Epidermal melanocyte (primary cell): ENCODE results near the gene CTBP2.
A peak's percentile ranks its signal among the peaks of the same experiment; 100 is the strongest.
"Not testable (repeated sequence)": the region's sequence is repeated elsewhere in the genome, so short reads cannot be mapped to it uniquely, and the experiment has no call there.

Experiments used
- DNase-seq: peaks from one replicate; pipeline ENCODE4 v3.0.0; 2011; ENCODE audit warnings: low spot score; ENCODE audit not compliant: insufficient read length

CTBP2 gene

DNA sequence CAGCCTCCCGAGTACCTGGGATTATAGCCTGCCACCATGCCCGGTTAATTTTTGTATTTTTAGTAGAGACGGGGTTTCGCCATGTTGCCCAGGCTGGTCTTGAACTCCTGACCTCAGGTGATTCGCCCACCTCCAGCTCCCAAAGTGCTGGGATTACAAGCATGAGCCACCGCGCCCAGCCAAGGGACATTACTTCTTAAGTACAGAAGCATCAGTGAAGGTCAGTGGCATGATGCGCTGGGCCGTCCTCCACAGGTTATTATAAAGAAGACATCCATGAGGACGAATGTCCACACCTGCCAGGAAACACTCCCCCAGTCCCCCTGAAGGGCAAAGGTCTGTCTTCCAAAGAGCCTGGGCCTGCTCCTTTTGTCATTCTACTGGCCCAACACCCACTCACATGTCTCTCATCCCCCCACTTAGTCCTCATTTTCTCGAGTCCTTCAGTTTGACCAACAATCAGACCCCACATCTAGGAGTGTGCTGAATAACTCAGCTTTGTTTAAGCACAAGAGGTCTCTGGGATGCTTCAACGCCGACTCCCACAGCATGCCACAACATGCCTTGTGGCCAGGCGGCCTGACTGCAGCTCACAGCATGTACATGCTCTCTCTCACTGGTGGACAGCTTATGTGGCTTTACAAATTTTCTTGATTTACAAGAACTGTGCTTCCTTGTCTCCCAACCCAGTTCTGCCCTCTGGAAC, 73.0 kb downstream of the CTBP2 start:
- DNase-seq: no peak

DNA sequence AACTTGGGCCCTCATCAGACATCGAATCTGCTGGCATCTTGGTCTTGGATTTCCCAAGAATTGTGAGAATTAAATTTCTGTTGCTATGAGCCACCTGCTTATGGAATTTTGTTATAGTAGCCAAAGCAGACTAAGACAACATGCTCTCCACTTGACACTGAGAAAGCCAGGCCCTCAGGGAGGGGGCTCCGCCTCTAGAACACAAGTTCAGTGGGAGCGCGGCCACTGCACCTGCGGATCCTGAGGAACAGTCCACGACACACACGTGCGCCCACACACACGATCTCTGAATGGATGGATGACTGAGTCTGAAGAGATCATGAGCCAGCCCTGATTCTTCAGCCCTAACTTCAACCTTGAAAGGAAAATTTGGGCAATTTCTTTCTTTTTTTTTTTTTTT, 73.7 kb downstream of the CTBP2 start:
- no peak for DNase-seq

DNA sequence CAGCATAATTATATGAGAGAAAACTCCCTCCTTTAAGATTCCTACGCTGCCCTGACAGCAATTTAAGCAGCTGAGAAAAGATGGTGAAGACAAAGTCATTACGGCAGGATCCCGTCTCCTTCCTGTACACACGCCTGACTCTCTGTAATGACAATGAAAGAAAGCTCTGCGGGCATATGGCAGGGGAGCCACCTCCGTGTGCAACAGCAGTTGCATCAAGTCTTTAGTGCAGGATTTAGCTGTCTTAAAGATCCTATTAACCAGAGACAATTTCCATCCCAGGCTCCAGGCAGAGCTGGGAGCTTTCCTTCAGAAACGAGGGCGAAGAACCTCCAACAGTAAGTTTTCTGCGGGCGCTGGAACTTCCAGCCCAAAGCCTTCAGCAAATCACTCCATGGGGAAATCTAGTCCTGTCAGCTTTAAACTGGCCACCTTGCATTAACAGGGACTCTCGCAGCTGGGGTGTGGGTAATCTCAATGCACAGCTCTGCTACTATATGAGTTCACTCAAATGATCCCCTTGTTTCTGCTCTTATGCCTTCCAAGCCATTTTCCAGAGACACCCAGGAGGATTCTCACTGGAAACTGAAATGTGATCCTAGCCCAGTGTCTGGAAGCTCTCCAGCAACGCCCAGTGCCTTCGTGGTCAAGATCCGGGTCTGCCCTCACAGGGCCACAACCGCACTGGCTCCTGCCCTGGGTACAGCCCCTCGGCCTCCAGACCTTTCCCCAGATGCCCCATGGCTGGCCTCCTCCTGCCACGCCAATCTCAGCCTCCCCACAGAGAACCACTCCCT, 74.9 kb downstream of the CTBP2 start:
- DNase-seq: no peak

DNA sequence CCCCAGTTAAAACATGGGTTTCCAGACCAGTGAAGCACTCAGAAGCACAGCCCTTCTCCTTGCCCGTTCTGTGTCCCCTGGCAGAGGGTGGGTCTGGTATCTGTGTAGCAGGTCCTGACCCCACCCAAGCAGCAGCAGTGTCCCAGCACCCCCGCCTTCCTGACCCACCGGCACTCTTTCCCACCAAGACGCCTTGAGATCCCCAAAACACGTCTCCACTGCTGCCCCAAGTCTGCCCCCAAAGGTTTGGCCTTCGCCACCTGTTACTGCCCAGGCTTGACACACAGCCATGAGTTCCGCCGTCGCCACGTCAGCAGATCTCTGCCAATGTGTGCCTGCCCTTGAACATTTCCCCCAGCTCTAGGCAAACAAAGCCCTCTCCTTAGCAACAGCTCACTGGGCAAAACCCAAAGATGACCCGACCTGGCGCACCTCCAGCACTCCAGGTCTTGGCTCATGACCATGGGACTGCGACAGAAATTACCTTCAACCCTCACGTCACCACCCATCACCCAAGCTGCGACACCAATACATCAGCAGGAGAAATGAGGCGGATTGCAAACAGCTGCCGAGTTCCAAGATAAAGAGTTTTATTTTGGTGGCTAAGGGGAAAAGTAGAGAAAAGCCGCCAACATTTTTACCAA, 75.6 kb downstream of the CTBP2 start:
- no peak for DNase-seq

DNA sequence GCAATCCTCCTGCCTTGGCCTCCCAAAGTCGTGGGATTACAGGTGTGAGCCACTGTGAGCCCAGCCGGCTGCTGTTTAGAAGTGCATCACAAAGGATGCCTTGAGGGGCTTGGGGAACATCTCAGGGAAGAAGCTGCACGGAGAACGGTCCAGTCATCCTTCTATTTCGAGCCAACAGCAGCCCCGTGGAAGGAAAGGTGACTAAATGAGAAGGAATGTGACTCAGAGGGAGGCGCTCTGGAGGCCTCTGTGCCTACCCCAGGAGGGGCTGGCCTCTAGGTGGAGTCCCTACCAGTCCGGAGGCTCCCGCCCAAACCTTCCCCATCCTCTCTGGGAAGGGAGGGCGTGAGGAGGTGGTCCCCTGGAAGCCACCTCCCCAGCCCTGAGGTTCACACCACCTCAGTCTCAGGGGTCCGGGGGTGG, 76.2 kb downstream of the CTBP2 start:
- no peak for DNase-seq

DNA sequence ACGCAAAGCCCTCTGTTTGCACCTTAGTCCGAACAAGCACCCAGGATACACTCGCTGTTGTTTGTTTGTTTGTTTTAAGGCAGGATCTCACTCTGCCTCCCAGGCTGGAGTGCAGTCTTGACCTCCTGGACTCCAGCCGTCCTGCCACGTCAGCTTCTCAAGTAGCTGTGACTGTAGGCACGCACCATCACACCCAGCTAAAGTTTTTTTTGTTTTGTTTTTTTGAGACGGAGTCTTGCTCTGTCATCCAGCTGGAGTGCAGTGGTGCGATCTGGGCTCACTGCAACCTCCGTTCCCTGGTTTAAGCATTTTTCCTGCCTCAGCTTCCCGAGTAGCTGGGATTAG, 76.8 kb downstream of the CTBP2 start:
- DNase-seq: no peak

DNA sequence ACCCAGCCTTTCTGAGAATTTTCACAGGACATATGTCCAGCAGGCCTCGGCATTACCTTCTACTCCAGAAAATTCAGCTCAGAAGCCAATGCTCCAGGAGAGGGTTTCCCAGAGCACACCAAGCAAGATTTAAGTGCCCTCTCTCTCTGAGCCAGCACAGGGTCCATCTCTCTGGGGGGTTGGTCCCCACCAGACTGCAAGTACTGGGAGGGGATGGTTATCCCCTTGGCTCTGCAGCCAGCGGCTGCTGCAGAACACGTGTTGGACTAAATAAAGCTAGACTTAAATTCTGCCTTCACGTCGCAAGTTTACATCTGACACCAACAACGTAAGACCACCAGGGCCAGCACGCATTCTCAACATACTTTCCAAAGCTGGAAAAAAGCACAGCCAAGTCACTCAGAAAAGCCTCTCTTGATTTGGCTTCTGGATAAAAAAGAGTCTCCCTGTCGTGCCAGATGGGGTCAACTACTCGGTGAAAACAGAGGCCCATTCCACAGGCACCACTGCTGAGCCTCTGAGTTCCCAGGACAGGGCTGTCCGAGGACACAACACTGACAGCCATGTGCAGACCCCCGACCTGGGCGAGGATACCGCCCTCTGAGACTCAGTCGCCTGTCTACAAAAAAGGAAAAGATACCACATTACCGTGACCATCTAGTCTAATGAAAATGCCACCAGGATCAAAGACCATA, 77.3 kb downstream of the CTBP2 start:
- DNase-seq: no peak

DNA sequence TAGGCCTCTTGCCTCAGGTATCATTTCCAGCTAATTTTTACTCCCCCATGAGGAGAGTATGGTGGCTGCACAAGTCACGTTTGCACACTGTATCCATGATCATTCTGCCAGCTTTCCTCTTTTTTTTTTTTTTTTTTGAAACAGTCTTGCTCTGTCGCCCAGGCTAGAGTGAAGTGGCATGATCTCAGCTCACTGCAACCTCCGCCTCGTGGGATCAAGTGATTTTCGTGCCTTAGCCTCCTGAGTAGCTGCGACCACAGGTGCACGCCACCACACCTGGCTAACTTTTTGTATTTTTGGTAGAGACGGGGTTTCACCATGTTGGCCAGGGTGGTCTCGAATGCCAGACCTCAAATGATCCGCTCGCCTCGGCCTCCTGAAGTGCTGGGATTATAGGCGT, 77.9 kb downstream of the CTBP2 start:
- DNase-seq: not testable (repeated sequence)

DNA sequence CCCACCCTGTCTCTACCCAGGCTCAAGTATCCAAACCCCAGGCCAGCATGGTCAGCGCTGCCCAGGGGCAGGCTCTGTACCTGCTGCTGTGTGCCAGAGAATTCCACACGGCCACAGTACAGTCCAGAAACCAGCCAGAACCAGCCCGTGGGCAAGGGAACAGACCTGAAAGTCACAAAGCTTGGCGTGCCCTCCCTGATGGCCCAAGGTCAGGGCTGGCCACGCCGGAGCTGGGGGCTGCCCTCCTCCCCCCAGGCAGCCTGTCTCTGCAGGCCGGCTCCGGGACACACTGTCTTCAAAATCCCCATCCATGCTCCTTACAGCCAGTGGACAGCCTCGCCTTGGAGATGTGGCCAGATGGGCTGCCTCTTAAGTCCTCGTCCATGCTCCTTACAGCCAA, 78.4 kb downstream of the CTBP2 start:
- no peak for DNase-seq

DNA sequence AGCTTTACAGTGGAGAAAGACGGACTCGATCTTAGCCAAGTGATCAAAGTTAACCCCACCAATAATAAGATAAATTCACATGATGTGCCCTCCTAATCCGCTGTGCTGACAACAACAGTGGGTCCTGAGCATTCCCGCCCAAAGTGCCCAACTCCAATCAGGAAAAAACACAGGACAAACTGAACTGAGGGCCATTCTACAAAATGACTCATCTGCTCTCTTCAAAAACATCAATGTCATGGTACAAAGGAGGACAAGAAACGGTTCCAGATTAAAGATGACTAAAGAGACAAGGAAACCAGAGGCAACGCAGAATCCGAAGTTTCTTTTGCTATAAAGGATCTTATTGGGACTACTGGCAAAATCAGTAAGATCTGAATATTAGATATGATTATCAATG, 79.4 kb downstream of the CTBP2 start:
- no peak for DNase-seq

DNA sequence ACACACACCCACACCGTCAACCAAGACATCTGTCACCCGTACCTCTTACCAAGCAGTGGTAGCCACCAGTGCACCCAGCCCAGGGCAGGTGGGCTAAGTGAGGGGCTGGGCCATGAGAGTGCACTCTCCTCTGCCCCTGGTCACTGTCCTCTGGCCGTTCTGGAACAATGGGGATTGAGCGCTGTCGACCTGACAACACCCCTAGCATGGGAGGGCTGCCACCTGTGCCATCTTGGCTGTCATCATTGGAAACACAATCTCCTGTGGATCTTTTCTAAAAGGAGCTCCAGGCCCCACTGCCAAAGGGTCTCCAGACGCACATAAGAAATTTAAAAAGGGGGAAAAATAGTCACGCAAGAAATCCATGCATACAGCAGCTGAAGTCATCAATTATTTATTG, 80.1 kb downstream of the CTBP2 start:
- no peak for DNase-seq

DNA sequence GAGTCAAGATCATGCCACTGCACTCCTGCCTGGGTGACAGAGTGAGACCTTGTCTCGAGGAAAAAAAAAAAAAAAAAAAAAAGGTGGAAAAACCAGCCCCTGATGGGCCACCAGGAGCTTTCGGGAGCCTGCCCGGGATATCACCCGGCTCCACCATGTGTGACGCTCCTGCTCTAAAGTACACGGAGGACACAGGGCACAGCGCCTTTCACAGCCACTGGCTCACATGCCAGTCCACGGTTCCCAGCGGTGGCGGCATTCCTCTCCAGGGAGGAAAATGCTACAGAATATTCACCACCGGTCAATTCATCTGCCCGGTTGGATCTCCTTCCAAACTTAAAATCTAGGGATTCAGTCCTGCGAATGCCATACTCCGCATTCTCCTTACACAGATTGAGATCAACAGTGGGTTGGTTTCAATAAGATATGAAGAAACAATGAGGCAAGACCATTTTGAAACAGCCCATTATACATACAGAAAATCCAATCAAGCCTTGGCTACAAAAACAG, 81.2 kb downstream of the CTBP2 start:
- DNase-seq: no peak

DNA sequence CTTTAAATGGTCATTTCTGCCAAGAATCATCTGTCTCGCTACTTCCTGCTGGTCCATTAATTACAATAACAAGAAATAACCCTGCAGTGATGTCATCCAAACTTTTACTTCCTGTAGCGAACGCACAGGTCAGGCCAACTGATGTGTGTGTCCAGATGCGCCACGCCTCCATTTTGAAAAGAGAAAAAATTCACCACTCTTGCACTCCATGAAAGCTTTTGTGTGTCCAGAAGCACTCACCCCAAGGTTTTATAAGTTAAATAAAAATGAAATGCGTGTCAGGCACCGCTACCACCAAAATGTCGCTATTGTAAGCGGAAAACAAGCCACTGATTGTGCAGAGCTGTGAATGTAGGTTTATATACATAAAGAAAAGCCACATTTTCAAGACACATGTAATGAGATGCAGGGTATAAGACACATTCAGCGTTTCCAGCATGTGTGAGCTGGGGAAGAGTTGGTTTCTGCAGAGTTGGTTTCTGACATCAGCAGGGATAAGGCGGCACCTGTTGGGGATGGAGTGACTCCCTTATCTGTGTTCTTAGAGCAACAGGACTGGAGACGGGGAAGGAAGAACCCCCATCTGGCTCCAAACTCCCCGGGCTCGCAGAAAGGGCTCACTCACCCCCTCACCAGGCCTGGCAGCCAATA, 83.3 kb downstream of the CTBP2 start:
- DNase-seq: peak; percentile 66

DNA sequence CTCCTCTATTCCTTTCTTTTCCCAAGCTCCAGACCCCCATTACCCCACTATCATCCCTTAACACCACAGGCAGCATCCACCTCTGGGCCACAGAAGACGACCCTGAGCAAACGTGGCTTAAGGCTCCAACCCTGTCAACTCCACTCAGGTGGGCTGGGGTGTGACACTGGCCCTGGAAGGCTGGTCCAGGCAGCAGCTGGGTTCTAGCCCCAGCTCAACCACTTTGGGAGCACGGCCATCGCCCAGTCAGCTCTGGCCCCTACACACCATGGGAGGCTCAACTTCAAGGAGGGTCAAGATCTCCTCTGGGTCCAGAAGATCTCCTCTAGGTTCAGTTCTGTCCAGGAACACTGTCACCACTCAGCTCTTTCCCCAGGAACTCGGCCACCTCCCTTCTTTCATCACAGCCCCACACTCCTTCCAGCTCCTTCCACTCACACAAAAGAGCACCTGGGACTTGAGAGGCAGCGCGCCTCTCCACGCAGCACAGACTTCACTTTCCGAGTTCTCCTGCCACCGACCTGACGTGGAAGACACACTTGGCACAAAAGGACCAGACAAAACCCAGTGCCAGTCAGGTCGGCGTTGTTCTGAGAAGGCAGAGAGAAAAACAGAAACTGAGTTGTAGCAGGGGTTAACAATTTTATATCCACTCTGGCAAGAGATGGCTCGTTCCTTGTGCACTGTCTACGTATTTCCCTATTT, 84.1 kb downstream of the CTBP2 start:
- no peak for DNase-seq

DNA sequence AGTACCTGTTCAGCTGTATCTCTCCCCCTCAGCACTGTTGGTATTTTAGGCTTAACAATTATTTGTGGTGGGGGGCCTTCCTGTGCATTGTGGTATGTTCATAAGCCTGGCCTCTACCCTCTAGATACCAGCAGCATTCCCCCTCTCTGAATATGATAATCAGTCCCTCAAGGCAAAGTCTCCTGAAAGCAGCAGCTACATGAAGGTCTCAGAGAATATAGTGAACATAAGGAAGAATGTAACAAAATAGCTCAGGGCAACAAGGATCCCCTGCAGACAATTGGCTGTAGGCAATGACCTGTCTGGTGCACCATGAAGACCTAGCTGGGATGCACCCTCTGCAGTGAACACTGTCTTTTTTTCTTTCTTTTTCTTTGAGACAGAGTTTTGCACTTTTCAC, 86.4 kb downstream of the CTBP2 start:
- DNase-seq: no peak

DNA sequence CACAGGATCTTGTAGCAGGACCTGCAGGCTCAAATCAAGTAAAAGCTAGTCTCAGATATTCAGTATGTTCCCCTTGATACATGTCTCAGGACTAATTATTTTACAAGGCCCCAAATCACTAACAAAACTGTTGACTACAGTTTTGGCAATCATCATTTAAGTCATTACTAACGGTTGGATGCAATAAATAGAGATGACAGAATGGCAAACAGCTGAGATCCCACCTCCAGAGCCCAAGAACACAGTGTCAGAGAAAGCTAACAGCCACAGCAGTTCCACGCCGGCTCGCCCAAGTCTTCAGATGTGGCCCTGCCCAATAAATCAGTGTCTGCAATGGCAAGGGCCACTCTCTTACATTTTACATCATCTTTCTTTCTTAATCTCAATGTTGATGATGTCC, 87.6 kb downstream of the CTBP2 start:
- no peak for DNase-seq

DNA sequence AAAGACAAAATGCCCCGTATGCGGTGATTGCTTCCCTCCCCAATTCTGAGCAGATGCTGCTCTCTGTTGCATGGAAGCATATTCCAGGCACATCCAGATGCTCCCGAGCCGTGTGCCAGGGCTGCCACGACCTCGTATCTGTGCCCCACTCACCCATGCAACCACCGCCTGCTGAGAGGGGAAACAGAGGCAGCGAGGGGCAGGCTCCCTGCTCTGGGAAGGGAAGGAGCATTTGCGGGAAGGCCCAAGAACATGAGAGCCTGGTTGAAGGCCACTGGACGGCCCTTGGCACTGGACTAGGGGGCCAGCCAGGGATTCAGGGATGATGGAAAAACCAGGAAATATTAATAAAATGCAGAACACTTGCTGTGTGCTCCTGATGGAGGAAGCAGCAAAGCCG, 89.4 kb downstream of the CTBP2 start:
- no peak for DNase-seq

DNA sequence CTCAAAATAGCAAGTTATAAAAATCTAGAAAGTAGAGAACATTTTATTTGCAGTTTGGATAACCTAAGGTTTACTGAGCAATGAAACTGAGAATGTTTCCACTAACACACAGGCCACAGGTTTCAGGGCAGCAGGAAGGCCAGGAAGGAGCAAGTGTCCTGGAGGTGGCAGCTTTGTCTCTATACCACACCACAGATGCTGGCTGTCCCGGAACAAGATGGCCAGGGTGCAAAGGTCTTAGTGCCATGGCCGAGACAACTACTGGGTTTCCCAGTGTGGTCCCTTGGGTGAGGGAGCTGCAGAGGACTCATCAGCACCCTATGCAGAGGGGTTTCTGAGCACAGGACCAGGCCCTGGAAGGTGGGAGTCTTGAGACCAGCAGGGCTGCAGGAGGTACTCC, 92.0 kb downstream of the CTBP2 start:
- DNase-seq: no peak

DNA sequence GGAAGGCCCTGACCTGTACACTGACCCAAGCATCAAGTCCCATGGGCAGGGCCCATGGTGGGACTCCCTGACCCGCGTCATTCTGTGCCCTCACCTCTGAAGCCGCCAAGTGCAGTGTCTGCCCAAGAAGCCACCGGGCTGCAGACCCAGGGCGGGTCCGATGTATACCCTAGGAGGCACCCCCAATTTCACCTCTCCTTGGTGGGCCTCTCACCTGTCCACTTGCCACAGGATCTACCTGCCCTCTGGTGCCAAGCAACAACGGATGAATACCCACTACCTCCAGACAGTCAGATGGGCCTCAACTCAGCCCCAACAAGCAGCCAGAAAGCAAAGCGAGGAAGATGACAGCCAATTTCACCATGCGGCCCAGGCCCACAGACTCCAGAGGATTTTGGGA, 92.6 kb downstream of the CTBP2 start:
- no peak for DNase-seq

DNA sequence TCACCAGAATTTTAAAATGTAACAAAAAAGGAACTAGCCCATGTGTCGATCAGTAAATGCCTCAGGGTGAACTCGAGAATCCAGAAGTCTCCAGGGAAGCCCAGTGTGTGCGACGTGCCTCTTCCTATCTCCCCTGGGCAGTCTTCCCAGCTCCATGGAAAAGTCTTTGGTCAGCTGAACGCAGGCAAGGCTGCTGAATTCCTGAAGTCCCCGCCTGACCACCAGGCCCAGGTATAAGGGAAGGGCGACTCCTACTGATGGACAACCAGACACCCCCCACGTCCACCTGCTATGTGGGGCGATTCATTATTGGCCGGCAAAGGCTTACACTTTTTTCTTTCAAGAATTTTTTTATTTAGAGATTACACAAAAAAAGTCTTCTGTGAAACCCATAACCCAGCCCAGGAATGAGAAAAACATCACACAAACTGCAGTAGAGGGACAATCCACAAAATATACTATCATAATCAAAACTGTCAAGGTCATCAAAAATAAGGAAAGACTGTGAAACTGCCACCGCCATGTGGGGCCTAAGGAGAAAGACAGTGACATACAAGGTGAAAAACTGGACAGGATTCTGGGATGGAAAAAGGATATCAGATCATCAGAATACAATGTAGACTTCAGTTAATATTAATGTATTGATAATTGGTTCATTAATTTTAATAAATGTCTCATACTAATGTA, 93.5 kb downstream of the CTBP2 start:
- DNase-seq: no peak
